HCT116 (cell line): ENCODE results near the gene FMN2. TPM values are rescaled to one million over a fixed set of nuclear protein-coding genes. Genes with fewer than 3 reads are reported as not detected.

Experiments
- ATAC-seq: fragments of 200-7000 bp; cut with Tn5 transposase; 2 replicates; pipeline ENCODE4 v1.9.1; 2020; ENCODE audit warnings: mild to moderate bottlenecking, moderate library complexity
- BruUV-seq: library from RNA; stranded (reverse); fragments of 400-500 nt; replicated peaks from 2 replicates; lab custom pipeline; 2021; lab: Mats Ljungman, UMichigan
- CTCF ChIA-PET: fragments of 300-600 bp; sonication (Branson Sonifier 250); formaldehyde crosslinking; loops from one replicate; lab custom pipeline; 2021; ENCODE audit warnings: antibody characterized with exemption; lab: Charles Lee
- POLR2A ChIA-PET: fragments of 300-600, 350-600 bp; sonication (Branson Sonifier 250); formaldehyde crosslinking; loops from one replicate; lab custom pipeline; 2021; ENCODE audit warnings: antibody characterized with exemption; lab: Charles Lee
- RAD21 ChIA-PET, 2 experiments: fragments of 300-600 bp; sonication (Branson Sonifier 250); formaldehyde crosslinking; loops; one replicate each; lab custom pipeline; 2023; ENCODE audit warnings: low total read pairs in 2 of 2; ENCODE audit not compliant: uncharacterized antibody in 2 of 2, unreplicated experiment in 2 of 2, low non-redundant PET in 1 of 2; lab: Charles Lee
- DNase-seq: peaks from one replicate; pipeline ENCODE4 v3.0.0-alpha.2; 2010; ENCODE audit warnings: low read depth, low spot score
- H2AFZ ChIP-seq: fragments of 200-600 bp; shearing (Covaris generic), sonication (generic); 2 replicates; pipeline ENCODE4 v1.6.1; 2017; ENCODE audit warnings: low read depth, mixed run types, mixed read lengths, antibody characterized with exemption, low read length; ENCODE audit not compliant: poor library complexity, severe bottlenecking
- H3K27ac ChIP-seq: 2 replicates; pipeline ENCODE4 v1.5.1; 2012; ENCODE audit warnings: low read depth, low read length
- H3K27me3 ChIP-seq: fragments of 200-600 bp; sonication (generic); 2 replicates; pipeline ENCODE4 v1.6.1; 2016; ENCODE audit warnings: mixed run types, low read length, mixed read lengths; ENCODE audit not compliant: insufficient read depth
- H3K36me3 ChIP-seq, 2 experiments: fragments of 200-500 bp in 1 of 2; fragments of 200-600 bp in 1 of 2; sonication (Bioruptor generic) in 1 of 2; sonication (generic) in 1 of 2; 2 replicates each; pipeline versions ENCODE4 v1.5.1 to v1.6.1; 2014 to 2016; ENCODE audit warnings: low read length in 2 of 2, inconsistent platforms in 1 of 2, mixed read lengths in 1 of 2, mixed run types in 1 of 2; ENCODE audit not compliant: insufficient read depth in 2 of 2, control insufficient read depth in 1 of 2
- H3K4me1 ChIP-seq, 2 experiments: fragments of 200-600 bp in 1 of 2; sonication (generic) in 1 of 2; 2 replicates each; pipeline versions ENCODE4 v1.5.1 to v1.6.1; 2012 to 2017; ENCODE audit warnings: low read length in 2 of 2, inconsistent platforms in 1 of 2, mild to moderate bottlenecking in 1 of 2, mixed read lengths in 1 of 2, mixed run types in 1 of 2, moderate library complexity in 1 of 2; ENCODE audit not compliant: insufficient read depth in 2 of 2, control insufficient read depth in 1 of 2
- H3K4me2 ChIP-seq: fragments of 200-600 bp; sonication (generic); 2 replicates; pipeline ENCODE4 v1.6.1; 2017; ENCODE audit warnings: mixed run types, low read length, mixed read lengths
- H3K4me3 ChIP-seq, 2 experiments: fragments of 200-600 bp in 1 of 2; sonication (generic) in 1 of 2; replicated peaks in 1 of 2; 2 replicates each; pipeline ENCODE4 v1.5.1; 2011 to 2016; ENCODE audit warnings: low read length in 2 of 2, control low read depth in 1 of 2, low read depth in 1 of 2, mild to moderate bottlenecking in 1 of 2, mixed read lengths in 1 of 2, mixed run types in 1 of 2
- H3K79me2 ChIP-seq: fragments of 200-600 bp; sonication (generic); 2 replicates; pipeline ENCODE4 v1.6.1; 2017; ENCODE audit warnings: mild to moderate bottlenecking, mixed run types, low read length, moderate library complexity, mixed read lengths; ENCODE audit not compliant: insufficient read depth
- H3K9ac ChIP-seq: fragments of 200-600 bp; sonication (generic); 2 replicates; pipeline ENCODE4 v1.6.1; 2016; ENCODE audit warnings: low read length, mixed read lengths
- H3K9me2 ChIP-seq: fragments of 200-600 bp; sonication (generic), shearing (Covaris generic); 2 replicates; pipeline ENCODE4 v1.6.1; 2017; ENCODE audit warnings: mixed run types, mild to moderate bottlenecking, moderate library complexity; ENCODE audit not compliant: insufficient read depth
- H3K9me3 ChIP-seq, 2 experiments: fragments of 200-500 bp in 1 of 2; fragments of 200-600 bp in 1 of 2; sonication (Bioruptor generic) in 1 of 2; sonication (generic) in 1 of 2; 2 replicates each; pipeline ENCODE4 v1.6.1; 2014 to 2017; ENCODE audit warnings: low read length in 2 of 2, mixed read lengths in 2 of 2, inconsistent platforms in 1 of 2, low read depth in 1 of 2, mild to moderate bottlenecking in 1 of 2, mixed run types in 1 of 2, moderate library complexity in 1 of 2; ENCODE audit not compliant: control insufficient read depth in 1 of 2, insufficient read depth in 1 of 2
- H4K20me1 ChIP-seq: fragments of 200-600 bp; sonication (generic), shearing (Covaris generic); 2 replicates; pipeline ENCODE4 v1.6.1; 2017; ENCODE audit warnings: mixed run types, mild to moderate bottlenecking, moderate library complexity; ENCODE audit not compliant: insufficient read depth
- CBX3 ChIP-seq: IDR thresholded peaks from 2 replicates; pipeline ENCODE4 v1.6.1; 2012; ENCODE audit warnings: low read depth
- EGR1 ChIP-seq: IDR thresholded peaks from 2 replicates; pipeline ENCODE4 v1.6.1; 2012; ENCODE audit warnings: low read depth
- POLR2A ChIP-seq: IDR thresholded peaks from 2 replicates; pipeline ENCODE4 v1.7.0; 2011; ENCODE audit warnings: borderline replicate concordance; ENCODE audit not compliant: insufficient read depth, insufficient read length; ENCODE audit errors: extremely low read depth
- SRF ChIP-seq: IDR thresholded peaks from 2 replicates; pipeline ENCODE4 v1.6.1; 2012; ENCODE audit warnings: low read depth
- intact Hi-C: fragments of 100-400 bp; cut with micrococcal nuclease; formaldehyde crosslinking; loops from 2 replicates; pipeline ENCODE4 v1.10.0; 2022
- total RNA-seq: library from RNA; stranded (reverse); gene quantifications from one replicate; pipeline ENCODE4 v1.2.1, GENCODE V29; 2021; ENCODE audit not compliant: unreplicated experiment
- TF ChIP-seq, protein P1 (sequence below), 3 experiments: fragments of 200-600 bp in 1 of 3; sonication (generic) in 1 of 3; IDR thresholded peaks in 2 of 3; conservative IDR thresholded peaks in 1 of 3; 2 replicates each; pipeline ENCODE4 v1.5.1; 2012 to 2017; ENCODE audit warnings: low read depth in 2 of 3, low read length in 2 of 3, antibody characterized with exemption in 1 of 3, borderline replicate concordance in 1 of 3, control low read depth in 1 of 3, mild to moderate bottlenecking in 1 of 3, mixed read lengths in 1 of 3, mixed run types in 1 of 3, moderate library complexity in 1 of 3; ENCODE audit not compliant: insufficient read depth in 1 of 3

The FMN2 gene
- total RNA-seq, 1 experiment from 2014 or later: not detected

DNA sequence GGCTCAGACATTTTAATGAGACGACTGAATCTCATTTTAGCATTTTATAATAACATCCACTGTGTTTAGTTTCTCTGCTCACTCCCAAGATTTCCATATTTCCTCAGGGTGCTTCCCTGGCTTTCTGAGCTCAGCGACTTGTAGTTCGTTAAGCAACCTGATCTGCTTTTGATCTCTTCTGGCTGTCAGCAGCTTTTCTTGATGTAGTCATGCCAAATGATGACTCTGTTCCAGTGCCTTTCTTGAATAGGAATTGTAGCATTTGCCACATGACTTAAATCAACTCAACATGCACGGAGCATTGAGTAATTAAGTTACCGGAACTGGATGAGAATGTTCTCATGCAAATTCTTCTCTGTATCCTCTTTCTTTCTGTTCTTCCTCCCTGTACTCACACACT lies 246.1 kb downstream of the FMN2 start (continued):
- TF ChIP-seq, protein P1, sequence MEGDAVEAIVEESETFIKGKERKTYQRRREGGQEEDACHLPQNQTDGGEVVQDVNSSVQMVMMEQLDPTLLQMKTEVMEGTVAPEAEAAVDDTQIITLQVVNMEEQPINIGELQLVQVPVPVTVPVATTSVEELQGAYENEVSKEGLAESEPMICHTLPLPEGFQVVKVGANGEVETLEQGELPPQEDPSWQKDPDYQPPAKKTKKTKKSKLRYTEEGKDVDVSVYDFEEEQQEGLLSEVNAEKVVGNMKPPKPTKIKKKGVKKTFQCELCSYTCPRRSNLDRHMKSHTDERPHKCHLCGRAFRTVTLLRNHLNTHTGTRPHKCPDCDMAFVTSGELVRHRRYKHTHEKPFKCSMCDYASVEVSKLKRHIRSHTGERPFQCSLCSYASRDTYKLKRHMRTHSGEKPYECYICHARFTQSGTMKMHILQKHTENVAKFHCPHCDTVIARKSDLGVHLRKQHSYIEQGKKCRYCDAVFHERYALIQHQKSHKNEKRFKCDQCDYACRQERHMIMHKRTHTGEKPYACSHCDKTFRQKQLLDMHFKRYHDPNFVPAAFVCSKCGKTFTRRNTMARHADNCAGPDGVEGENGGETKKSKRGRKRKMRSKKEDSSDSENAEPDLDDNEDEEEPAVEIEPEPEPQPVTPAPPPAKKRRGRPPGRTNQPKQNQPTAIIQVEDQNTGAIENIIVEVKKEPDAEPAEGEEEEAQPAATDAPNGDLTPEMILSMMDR (IDR thresholded peaks at IDR 0.05 in 2 of 3, conservative IDR thresholded peaks at IDR 0.05 in 1 of 3; ENCODE audit: borderline replicate concordance in 1 of 3, insufficient read depth in 1 of 3, low read depth in 2 of 3, low read length in 2 of 3): no peak
- no peak for TF ChIP-seq CBX3

DNA sequence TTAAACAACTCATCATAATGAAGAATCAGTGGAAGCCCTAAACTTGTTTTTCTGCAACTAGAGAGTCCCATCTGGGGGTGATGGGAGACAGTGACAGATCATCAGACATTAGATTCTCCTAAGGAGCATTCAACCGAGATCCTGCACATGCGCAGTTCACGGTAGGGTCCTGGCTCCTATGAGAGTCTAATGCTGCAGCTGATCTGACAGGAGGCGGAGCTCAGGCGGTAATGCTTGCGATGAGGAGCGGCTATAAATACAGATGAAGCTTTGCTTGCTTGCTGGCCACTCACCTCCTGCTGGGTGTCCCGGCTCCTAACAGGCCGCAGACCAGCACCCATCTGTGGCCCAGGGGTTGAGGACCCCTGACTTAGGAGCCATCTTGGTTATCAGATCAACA lies 247.2 kb downstream of the FMN2 start:
- H3K4me2 ChIP-seq: no peak overlapping the region
- no peaks in the 10 kb centered on the region for H3K4me1 ChIP-seq
- POLR2A ChIA-PET: no interaction called here
- CTCF ChIA-PET: no interaction called here
- H4K20me1 ChIP-seq: no peaks in the 10 kb centered on the region
- peaks cover 12% of the 10 kb centered on the region in 2 experiments; a peak in 2 of 4 replicates for H3K9me3 ChIP-seq
- H3K27ac ChIP-seq: no peak overlapping the region
- TF ChIP-seq EGR1 (no peak), POLR2A (no peak), SRF (no peak)
- DNase-seq: no peak
- RAD21 ChIA-PET: no interaction called here
- H3K36me3 ChIP-seq: no peaks in the 10 kb centered on the region
- no peaks in the 10 kb centered on the region for H3K27me3 ChIP-seq
- intact Hi-C loops: no loop called here
- BruUV-seq: no TSS peak
- H3K4me3 ChIP-seq: no peak overlapping the region
- H3K79me2 ChIP-seq: no peaks in the 10 kb centered on the region
- no peak for ATAC-seq
- no peaks in the 10 kb centered on the region for H3K9me2 ChIP-seq
- no peak overlapping the region for H3K9ac ChIP-seq
- H2AFZ ChIP-seq: no peak overlapping the region
